GM12878 (cell line): ENCODE measurements around the gene PHACTR1. TPM values are rescaled to one million over a fixed set of nuclear protein-coding genes. Genes with fewer than 3 reads are reported as not detected.

Experiments used
- ATAC-seq: fragments of 200-7000 bp; cut with Tn5 transposase; 3 replicates; pipeline ENCODE4 v1.9.1; 2020; ENCODE audit warnings: mild to moderate bottlenecking, moderate library complexity
- BruUV-seq: library from RNA; stranded (reverse); fragments of 400-500 nt; replicated peaks from 2 replicates; lab custom pipeline; 2021; lab: Mats Ljungman, UMichigan
- CTCF ChIA-PET: fragments of 300-600 bp; sonication (Branson Sonifier 250); formaldehyde crosslinking; extraction: SDS; loops from one replicate; lab custom pipeline; 2021; ENCODE audit warnings: inconsistent platforms; lab: Yijun Ruan, JAX
- POLR2A ChIA-PET: fragments of 350-600 bp; formaldehyde crosslinking; extraction: SDS; loops from one replicate; lab custom pipeline; 2021; ENCODE audit warnings: inconsistent platforms; lab: Charles Lee
- RAD21 ChIA-PET: fragments of 300-600 bp; sonication (Branson Sonifier 250); formaldehyde crosslinking; loops from one replicate; lab custom pipeline; 2023; ENCODE audit warnings: antibody characterized with exemption; ENCODE audit not compliant: unreplicated experiment; lab: Charles Lee
- SMC1A ChIA-PET: fragments of 300-600 bp; sonication (Branson Sonifier 250); formaldehyde crosslinking; loops from one replicate; lab custom pipeline; 2023; ENCODE audit not compliant: unreplicated experiment, uncharacterized antibody; lab: Charles Lee
- DNase-seq: peaks from one replicate; pipeline ENCODE4 v3.0.0-alpha.2; 2011; ENCODE audit warnings: low read depth, low spot score
- FAIRE-seq: peaks from 3 replicates; lab custom pipeline; 2011; peaks lifted over from hg19 to GRCh38; lab: Jason Lieb, UNC
- H2AFZ ChIP-seq: 2 replicates; pipeline ENCODE4 v1.6.0; 2011; ENCODE audit warnings: low read depth, low read length, control low read depth; ENCODE audit not compliant: control insufficient read depth
- H3K27ac ChIP-seq: 2 replicates; pipeline ENCODE4 v1.5.1; 2011; ENCODE audit warnings: control low read depth; ENCODE audit not compliant: control insufficient read depth, insufficient read depth
- H3K27me3 ChIP-seq, 2 experiments: replicated peaks in 1 of 2; 2 replicates each; pipeline versions ENCODE4 v1.6.0 to v1.6.1; 2011; ENCODE audit warnings: low read length in 1 of 2; ENCODE audit not compliant: control insufficient read depth in 2 of 2, insufficient read depth in 2 of 2
- H3K36me3 ChIP-seq, 2 experiments: 2 replicates each; pipeline ENCODE4 v1.5.1; 2011; ENCODE audit warnings: low read length in 1 of 2; ENCODE audit not compliant: control insufficient read depth in 2 of 2, insufficient read depth in 2 of 2
- H3K4me1 ChIP-seq: 2 replicates; pipeline ENCODE4 v1.6.1; 2011; ENCODE audit warnings: mild to moderate bottlenecking, low read length, moderate library complexity, mixed read lengths; ENCODE audit not compliant: control insufficient read depth, insufficient read depth
- H3K4me2 ChIP-seq: 2 replicates; pipeline ENCODE4 v1.6.0; 2011; ENCODE audit warnings: control low read depth; ENCODE audit not compliant: control insufficient read depth, insufficient read depth
- H3K4me3 ChIP-seq: fragments of 200-600 bp; sonication (generic); 2 replicates; pipeline ENCODE4 v1.5.1; 2016
- H3K79me2 ChIP-seq: 2 replicates; pipeline ENCODE4 v1.6.0; 2011; ENCODE audit warnings: low read length; ENCODE audit not compliant: control insufficient read depth, insufficient read depth
- H3K9ac ChIP-seq: 2 replicates; pipeline ENCODE4 v1.8.0; 2011; ENCODE audit warnings: low read length, control low read depth, mixed read lengths; ENCODE audit not compliant: control insufficient read depth, insufficient read depth
- H3K9me3 ChIP-seq: replicated peaks from 3 replicates; pipeline ENCODE4 v1.5.1; 2011; ENCODE audit warnings: mild to moderate bottlenecking, low read length; ENCODE audit not compliant: control insufficient read depth, insufficient read depth
- H4K20me1 ChIP-seq: 2 replicates; pipeline ENCODE4 v1.6.0; 2011; ENCODE audit not compliant: control insufficient read depth, insufficient read depth
- CBX5 ChIP-seq: sonication (generic); IDR thresholded peaks from 2 replicates; pipeline ENCODE4 v1.6.1; 2016; ENCODE audit warnings: low read depth, moderate library complexity, mild to moderate bottlenecking, inconsistent platforms
- CHD2 ChIP-seq: IDR thresholded peaks from 2 replicates; pipeline ENCODE4 v1.6.1; 2011; ENCODE audit warnings: low read depth, low read length, improper control_type of control experiment, borderline replicate concordance
- CREB1 ChIP-seq: IDR thresholded peaks from 2 replicates; pipeline ENCODE4 v1.6.1; 2012; ENCODE audit warnings: low read depth, mild to moderate bottlenecking, inconsistent platforms
- HDAC2 ChIP-seq: fragments of 200-600 bp; sonication (generic); IDR thresholded peaks from 2 replicates; pipeline ENCODE4 v1.6.1; 2017
- JUND ChIP-seq: IDR thresholded peaks from 2 replicates; pipeline ENCODE4 v1.6.1; 2012; ENCODE audit warnings: low read depth, mild to moderate bottlenecking, low read length, improper control_type of control experiment, moderate library complexity
- KDM1A ChIP-seq: fragments of 200-600 bp; sonication (generic); IDR thresholded peaks from 2 replicates; pipeline ENCODE4 v1.6.1; 2016; ENCODE audit warnings: borderline replicate concordance
- MEF2A ChIP-seq: IDR thresholded peaks from 2 replicates; pipeline ENCODE4 v1.6.1; 2011; ENCODE audit warnings: low read depth, mild to moderate bottlenecking, low read length, moderate library complexity; ENCODE audit not compliant: insufficient read depth
- MYC ChIP-seq: IDR thresholded peaks from 2 replicates; pipeline ENCODE4 v1.6.1; 2011; ENCODE audit warnings: mild to moderate bottlenecking, low read length, moderate library complexity, inconsistent platforms; ENCODE audit not compliant: insufficient read depth, insufficient replicate concordance, insufficient read length, severe bottlenecking
- PAX8 ChIP-seq: fragments of 450-650 bp; IDR thresholded peaks from 2 replicates; pipeline ENCODE4 v1.6.1; 2017; ENCODE audit warnings: mild to moderate bottlenecking, moderate library complexity
- PKNOX1 ChIP-seq: fragments of 450-650 bp; IDR thresholded peaks from 2 replicates; pipeline ENCODE4 v1.6.1; 2016; ENCODE audit warnings: mild to moderate bottlenecking
- RELB ChIP-seq: fragments of 450-650 bp; IDR thresholded peaks from 2 replicates; pipeline ENCODE4 v1.6.1; 2017; ENCODE audit warnings: low read depth, mild to moderate bottlenecking, moderate library complexity
- SMC3 ChIP-seq: IDR thresholded peaks from 2 replicates; pipeline ENCODE4 v1.6.1; 2011; ENCODE audit warnings: low read length, improper control_type of control experiment, borderline replicate concordance
- SUPT20H ChIP-seq: IDR thresholded peaks from 2 replicates; pipeline ENCODE4 v1.6.1; 2011; ENCODE audit warnings: low read depth, mild to moderate bottlenecking, low read length, moderate library complexity, borderline replicate concordance; ENCODE audit not compliant: control insufficient read depth
- TAF1 ChIP-seq: IDR thresholded peaks from 2 replicates; pipeline ENCODE4 v1.6.1; 2011; ENCODE audit warnings: mild to moderate bottlenecking, low read depth, low read length, borderline replicate concordance
- TBL1XR1 ChIP-seq: IDR thresholded peaks from 2 replicates; pipeline ENCODE4 v1.6.1; 2012; ENCODE audit warnings: low read depth, low read length, improper control_type of control experiment
- YBX1 ChIP-seq: fragments of 450-650 bp; IDR thresholded peaks from 2 replicates; pipeline ENCODE4 v1.6.1; 2016; ENCODE audit warnings: antibody characterized with exemption
- YY1 ChIP-seq: IDR thresholded peaks from 2 replicates; pipeline ENCODE4 v1.6.1; 2011; ENCODE audit warnings: low read depth, mild to moderate bottlenecking, low read length
- WGBS: methylation state at CpG from one replicate; pipeline ENCODE4 v1.1.6; 2016; ENCODE audit warnings: low lambda C conversion rate; ENCODE audit not compliant: insufficient replicate concordance, insufficient coverage; ENCODE audit errors: missing lambda C conversion rate; 5-methylcytosine and 5-hydroxymethylcytosine counted together
- in situ Hi-C: fragments of 300-500 bp; cut with MboI; formaldehyde crosslinking; loops from 9 replicates; pipeline ENCODE4 v1.14.3; 2018; ENCODE audit warnings: mixed read lengths
- intact Hi-C: fragments of 100-400 bp; cut with micrococcal nuclease; formaldehyde crosslinking; loops from one replicate; pipeline ENCODE4 v1.14.2; 2022; ENCODE audit not compliant: unreplicated experiment
- polyA plus RNA-seq, 11 experiments: library from polyadenylated mRNA; depleted of rRNA in 4 of 11; unstranded in 6 of 11; stranded (reverse) in 5 of 11; fragments of >200 nt; fragmentation: Nextera tagmentation in 4 of 11; fragmentation: Illumina TruSeq in 1 of 11; extraction: Ambion mirVana in 4 of 11; extraction: Trizol in 1 of 11; gene quantifications; 1 replicate in 1 of 11; 2 replicates in 10 of 11; pipeline versions ENCODE4 v1.2.1 to v1.2.3, GENCODE V29; 2011 to 2016; ENCODE audit warnings: inconsistent platforms in 2 of 11, missing spikeins in 2 of 11, low read depth in 1 of 11
- total RNA-seq, 4 experiments: library from RNA; depleted of rRNA in 3 of 4; stranded (reverse); fragments of >200 nt in 3 of 4; fragmentation: Illumina TruSeq in 1 of 4; extraction: Trizol in 1 of 4; gene quantifications; 2 replicates each; pipeline versions ENCODE4 v1.2.1 to v1.2.3, GENCODE V29; 2013 to 2021

Gene PHACTR1
- total and polyA plus RNA-seq, 10 of the 15 experiments (the other 5 are each of a cell fraction or from before 2014, with no cell fraction given) = 34.2 to 94.6 (median 62.3) TPM

DNA sequence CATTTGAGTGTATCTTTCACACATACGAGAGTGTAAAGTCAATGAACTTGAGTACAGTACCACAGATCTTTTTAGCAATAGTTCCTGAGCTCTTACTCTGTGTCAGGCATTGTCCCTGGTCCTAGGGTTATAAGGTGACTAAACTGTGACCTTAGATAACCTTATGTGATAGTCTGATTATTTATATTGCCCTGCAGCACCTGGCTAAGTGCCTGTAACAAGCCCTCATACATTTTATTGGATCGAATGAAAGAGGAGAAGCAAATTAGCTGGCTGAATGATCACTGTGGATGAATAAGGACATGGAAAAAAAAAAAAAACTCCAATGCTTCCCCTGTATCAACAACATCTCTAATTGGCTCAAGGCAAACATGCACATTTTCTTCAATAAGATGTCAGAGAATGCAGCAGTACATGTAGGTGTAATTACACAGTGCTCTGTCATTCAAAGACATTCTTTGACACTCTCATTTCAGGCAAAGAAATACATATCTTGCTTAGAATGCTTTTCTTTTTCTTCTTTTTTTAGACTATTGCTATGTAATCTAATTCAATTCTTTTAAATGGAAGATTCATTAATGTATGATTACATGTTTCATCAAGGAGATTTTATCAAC is 153.4 kb downstream of the PHACTR1 start:
- Histone ChIP-seq H3K4me1 (no peaks in the 10 kb centered on the region), H3K27me3 (no peaks in the 10 kb centered on the region; a peak in 2 of 4 replicates), H4K20me1 (no peaks in the 10 kb centered on the region), H3K27ac (no peak overlapping the region), H3K79me2 (no peaks in the 10 kb centered on the region), H3K36me3 (no peaks in the 10 kb centered on the region), H3K4me2 (no peak overlapping the region), H3K9me3 (no peaks in the 10 kb centered on the region), H2AFZ (no peak overlapping the region), H3K9ac (no peak overlapping the region), H3K4me3 (no peak overlapping the region)
- 2% methylated on average over 2 of the region's 2 CpGs for WGBS
- intact Hi-C loops = no loop called here
- ChIA-PET CTCF (interaction anchor here (1.1 to 1.6 kb wide), 2 partner anchors 24 kb away, joined by 3 read pairs; no protein-coding TSS in a partner anchor), RAD21 (no interaction called here), POLR2A (interaction anchor here (0.6 kb wide), 1 partner anchor 779 kb away, joined by 3 read pairs; no protein-coding TSS in a partner anchor), SMC1A (no interaction called here)
- no peak for DNase-seq
- in situ Hi-C loops = no loop called here
- no peak for FAIRE-seq
- BruUV-seq = no TSS peak
- ATAC-seq = no peak
- TF ChIP-seq CBX5 (no peak), SMC3 (no peak), JUND (no peak), HDAC2 (no peak), CHD2 (no peak), TBL1XR1 (no peak), CREB1 (no peak), MEF2A (no peak), YBX1 (no peak), TAF1 (no peak), MYC (no peak), YY1 (no peak), PKNOX1 (no peak), SUPT20H (no peak), RELB (no peak), KDM1A (no peak), PAX8 (no peak)
